ENCODE results near the gene EDNRB. TPM values are rescaled to one million over a fixed set of nuclear protein-coding genes. Genes with fewer than 3 reads are reported as not detected.

EDNRB gene
- total and polyA plus RNA-seq, 2 of the 8 experiments (the other 6 are each of a cell fraction or from before 2014, with no cell fraction given): 15.8 to 73.2 TPM

DNA sequence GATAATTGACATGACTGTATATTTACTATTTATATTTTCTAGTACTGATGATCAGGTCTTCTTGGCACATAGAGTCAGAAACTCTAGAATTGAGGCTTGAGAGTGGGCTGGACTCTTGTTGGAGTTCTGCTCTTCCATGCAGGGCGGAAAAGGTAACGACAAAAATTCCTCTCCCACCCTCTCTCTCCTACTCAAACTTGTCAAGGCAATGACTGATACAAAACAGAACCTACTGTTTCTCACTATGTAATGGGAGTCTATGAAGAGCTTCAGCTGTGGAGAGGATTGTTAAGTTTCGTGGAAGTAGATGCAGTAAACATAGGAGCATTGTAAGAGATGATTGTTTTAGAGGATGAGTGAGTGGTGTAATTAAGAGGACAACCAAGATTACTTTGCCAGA is 8.8 kb downstream of the EDNRB start:
- Histone ChIP-seq H3K4ac (replicated peaks; ENCODE audit: insufficient read length, low read depth, low read length) (no peak overlapping the region), H2AFZ (ENCODE audit: low read length) (no peak overlapping the region), H3K36me3 (ENCODE audit: control insufficient read depth in 2 of 4, insufficient read depth in 4 of 4, low read length in 3 of 4) (no peaks in the 10 kb centered on the region), H3K9ac (replicated peaks in 1 of 4; ENCODE audit: extremely low read depth in 1 of 4, low read depth in 3 of 4, low read length in 3 of 4) (no peak overlapping the region), H3K4me3 (ENCODE audit: extremely low read depth in 1 of 4, insufficient read depth in 2 of 4, low read depth in 3 of 4, low read length in 4 of 4) (no peak overlapping the region), H3K79me2 (ENCODE audit: control insufficient read depth in 1 of 2, insufficient read depth in 2 of 2, low read length in 2 of 2) (peaks cover 0 to 20% of the 10 kb centered on the region in 2 experiments; a peak in 2 of 4 replicates), H4K20me1 (replicated peaks in 1 of 2; ENCODE audit: control insufficient read depth in 1 of 2, insufficient read depth in 2 of 2, low read length in 2 of 2) (no peaks in the 10 kb centered on the region), H3K23ac (ENCODE audit: insufficient read length) (no peak overlapping the region), H3K9me3 (ENCODE audit: insufficient read depth in 2 of 2, low read depth in 1 of 2, low read length in 1 of 2) (no peaks in the 10 kb centered on the region), H3K27ac (ENCODE audit: low read depth, low read length) (no peak overlapping the region), H3K18ac (ENCODE audit: extremely low read depth, low read length) (no peak overlapping the region), H3K23me2 (ENCODE audit: low read depth, low read length) (0 out of 2 replicates have a peak, but pooled peaks cover 1% of the 10 kb centered on the region), H2BK20ac (ENCODE audit: low read length) (no peak overlapping the region), H2BK5ac (ENCODE audit: low read depth, low read length) (no peak overlapping the region), H2BK12ac (ENCODE audit: low read depth, low read length) (no peak overlapping the region), H4K5ac (ENCODE audit: insufficient read length, low read depth, low read length) (no peak overlapping the region), H4K8ac (ENCODE audit: extremely low read depth, insufficient read depth, low read length) (no peak overlapping the region), H4K91ac (replicated peaks; ENCODE audit: insufficient read length, low read length) (no peak overlapping the region), H2BK120ac (replicated peaks; ENCODE audit: low read depth, low read length) (no peak overlapping the region), H3K14ac (ENCODE audit: insufficient read length) (no peak overlapping the region), H2AK5ac (ENCODE audit: low read depth, low read length) (no peak overlapping the region), H3K27me3 (replicated peaks in 1 of 4; ENCODE audit: control insufficient read depth in 3 of 4, extremely low read depth in 1 of 4, insufficient read depth in 3 of 4, low read length in 3 of 4) (no peaks in the 10 kb centered on the region), H3K4me1 (replicated peaks in 1 of 4; ENCODE audit: control insufficient read depth in 3 of 4, insufficient read depth in 4 of 4, low read length in 3 of 4) (no peaks in the 10 kb centered on the region), H3K79me1 (ENCODE audit: low read depth, low read length) (no peaks in the 10 kb centered on the region), H2BK15ac (ENCODE audit: low read length) (no peak overlapping the region), H3K4me2 (ENCODE audit: insufficient read depth in 1 of 2, low read depth in 2 of 2, low read length in 2 of 2) (no peak overlapping the region), H3K56ac (replicated peaks; ENCODE audit: insufficient read length, low read depth, low read length) (no peak overlapping the region)
- no peak for FAIRE-seq
- 84% methylated on average over 3 of the region's 3 CpGs; no CpG with 5 or more reads in 1 of the 2 experiments for WGBS, 2 experiments (ENCODE audit: extremely low coverage in 1 of 2, insufficient coverage in 1 of 2, insufficient read length in 1 of 2, insufficient replicate concordance in 2 of 2, low coverage in 1 of 2, low lambda C conversion rate in 2 of 2, missing lambda C conversion rate in 1 of 2)
- ChIA-PET POLR2A (ENCODE audit: partially characterized antibody) (interaction anchor here (2.6 kb wide), 1 partner anchor 10 kb away, joined by 7 read pairs; no protein-coding TSS in a partner anchor), CTCF (ENCODE audit: partially characterized antibody) (interaction anchor here (0.7 to 2.5 kb wide), 11 partner anchors 9 to 211 kb away, joined by 3 to 12 read pairs (median 4); partner anchors contain the start of gene EDNRB)
- DNase-seq (ENCODE audit: low read depth in 1 of 2, low spot score in 2 of 2): no peak
- no peak for TF ChIP-seq SP2 (IDR thresholded peaks at IDR 0.05; ENCODE audit: low read length)
- TF ChIP-seq SRF (IDR thresholded peaks at IDR 0.05; ENCODE audit: low read depth, low read length): no peak
- TF ChIP-seq JUN (IDR thresholded peaks at IDR 0.05; ENCODE audit: low read depth, low read length): no peak
- TF ChIP-seq TCF12 (IDR thresholded peaks at IDR 0.05; ENCODE audit: low read depth, low read length): no peak
- TF ChIP-seq RFX5 (IDR thresholded peaks at IDR 0.05; ENCODE audit: borderline replicate concordance, low read depth, low read length): no peak
- TF ChIP-seq EGR1 (IDR thresholded peaks at IDR 0.05; ENCODE audit: borderline replicate concordance, low read depth, low read length): no peak
- TF ChIP-seq HDAC2 (IDR thresholded peaks at IDR 0.05; ENCODE audit: borderline replicate concordance in 1 of 2, low read depth in 2 of 2, low read length in 2 of 2): no peak
- no peak for TF ChIP-seq SP1 (IDR thresholded peaks at IDR 0.05; ENCODE audit: low read depth, low read length)

All from H1 (cell line).